ENCODE results near the gene TNS3. TPM values are rescaled to one million over a fixed set of nuclear protein-coding genes. Genes with fewer than 3 reads are reported as not detected.
"Not testable (repeated sequence)": the region's sequence is repeated elsewhere in the genome, so short reads cannot be mapped to it uniquely, and the experiment has no call there.

The TNS3 gene
- total and polyA plus RNA-seq, 4 experiments from 2014 or later, result 0.11 to 3.2 (median 1.3) TPM; not detected in 1

- POLR2A ChIA-PET (ENCODE audit: partially characterized antibody); H3K36me3 ChIP-seq (ENCODE audit: insufficient read depth, low read length); H3K4me3 ChIP-seq (ENCODE audit: low read length in 2 of 2); H3K4me3 Mint-ChIP-seq; H3K4me1 Mint-ChIP-seq; intact Hi-C loops (cut with micrococcal nuclease); H3K27ac Mint-ChIP-seq; DNase-seq; CTCF ChIA-PET (ENCODE audit: partially characterized antibody); H3K27me3 ChIP-seq (ENCODE audit: insufficient read depth, low read length); H3K9me3 ChIP-seq (ENCODE audit: control insufficient read depth in 1 of 2, low read length in 2 of 2); H3K9me3 Mint-ChIP-seq; H3K4me1 ChIP-seq (ENCODE audit: insufficient read depth, low read length); H3K27ac ChIP-seq (ENCODE audit: low read depth, low read length); H3K36me3 Mint-ChIP-seq: not testable (repeated sequence)
- peaks cover 2 to 17% of the 10 kb centered on the region in 2 donors for H3K27me3 Mint-ChIP-seq
Observed at GRCh38 chr7:47586161-47586670, 4.3 kb upstream of the TNS3 start.

- Mint-ChIP-seq H3K9me3 (peaks cover 0 to 5% (median 0%) of the 10 kb centered on the region in 8 donors), H3K36me3 (no peaks in the 10 kb centered on the region), H3K27me3 (peaks cover 8 to 24% of the 10 kb centered on the region in 2 donors), H3K4me3 (no peak overlapping the region), H3K27ac (no peak overlapping the region), H3K4me1 (peaks cover 0 to 4% (median 0%) of the 10 kb centered on the region in 4 donors)
- ChIA-PET CTCF (ENCODE audit: partially characterized antibody) (no interaction called here), POLR2A (ENCODE audit: partially characterized antibody) (no interaction called here)
- intact Hi-C loops (cut with micrococcal nuclease), result no loop called here
- H3K9me3 ChIP-seq (ENCODE audit: control insufficient read depth in 1 of 2, low read length in 2 of 2), result no peaks in the 10 kb centered on the region
- no peaks in the 10 kb centered on the region for H3K4me1 ChIP-seq (ENCODE audit: insufficient read depth, low read length)
- H3K4me3 ChIP-seq (ENCODE audit: low read length in 2 of 2), result no peak overlapping the region
- H3K27ac ChIP-seq (ENCODE audit: low read depth, low read length), result no peak overlapping the region
- no peaks in the 10 kb centered on the region for H3K27me3 ChIP-seq (ENCODE audit: insufficient read depth, low read length)
- H3K36me3 ChIP-seq (ENCODE audit: insufficient read depth, low read length), result no peaks in the 10 kb centered on the region
- no peak for DNase-seq
Observed at GRCh38 chr7:47584536-47584895, 2.6 kb upstream of the TNS3 start.

- no peaks in the 10 kb centered on the region for H3K4me1 ChIP-seq (ENCODE audit: insufficient read depth, low read length)
- DNase-seq, result no peak
- no peak overlapping the region for H3K27ac Mint-ChIP-seq
- H3K27me3 Mint-ChIP-seq, result peaks cover 8 to 24% of the 10 kb centered on the region in 2 donors
- no peaks in the 10 kb centered on the region for H3K27me3 ChIP-seq (ENCODE audit: insufficient read depth, low read length)
- CTCF ChIA-PET (ENCODE audit: partially characterized antibody), result no interaction called here
- H3K4me3 ChIP-seq (ENCODE audit: low read length in 2 of 2), result no peak overlapping the region
- no peak overlapping the region for H3K4me3 Mint-ChIP-seq
- H3K9me3 ChIP-seq (ENCODE audit: control insufficient read depth in 1 of 2, low read length in 2 of 2), result no peaks in the 10 kb centered on the region
- POLR2A ChIA-PET (ENCODE audit: partially characterized antibody), result no interaction called here
- no peaks in the 10 kb centered on the region for H3K36me3 ChIP-seq (ENCODE audit: insufficient read depth, low read length)
- H3K27ac ChIP-seq (ENCODE audit: low read depth, low read length), result no peak overlapping the region
- H3K36me3 Mint-ChIP-seq, result no peaks in the 10 kb centered on the region
- H3K4me1 Mint-ChIP-seq, result peaks cover 0 to 4% (median under 1%) of the 10 kb centered on the region in 4 donors
- intact Hi-C loops (cut with micrococcal nuclease), result no loop called here
- H3K9me3 Mint-ChIP-seq, result peaks cover 0 to 5% (median 0%) of the 10 kb centered on the region in 8 donors
Observed at GRCh38 chr7:47583739-47584535, 2.0 kb upstream of the TNS3 start.

- no peaks in the 10 kb centered on the region for H3K36me3 Mint-ChIP-seq
- H3K27ac ChIP-seq (ENCODE audit: low read depth, low read length), result no peak overlapping the region
- H3K27ac Mint-ChIP-seq, result no peak overlapping the region
- peaks cover 0 to 5% (median 0%) of the 10 kb centered on the region in 8 donors for H3K9me3 Mint-ChIP-seq
- ChIA-PET POLR2A (ENCODE audit: partially characterized antibody) (no interaction called here), CTCF (ENCODE audit: partially characterized antibody) (no interaction called here)
- no peaks in the 10 kb centered on the region for H3K36me3 ChIP-seq (ENCODE audit: insufficient read depth, low read length)
- no peaks in the 10 kb centered on the region for H3K9me3 ChIP-seq (ENCODE audit: control insufficient read depth in 1 of 2, low read length in 2 of 2)
- H3K27me3 ChIP-seq (ENCODE audit: insufficient read depth, low read length), result no peaks in the 10 kb centered on the region
- H3K4me3 Mint-ChIP-seq, result no peak overlapping the region
- no peak for DNase-seq
- peaks cover 8 to 24% of the 10 kb centered on the region in 2 donors for H3K27me3 Mint-ChIP-seq
- intact Hi-C loops (cut with micrococcal nuclease), result no loop called here
- H3K4me1 Mint-ChIP-seq, result peaks cover 0 to 4% (median under 1%) of the 10 kb centered on the region in 4 donors
- no peaks in the 10 kb centered on the region for H3K4me1 ChIP-seq (ENCODE audit: insufficient read depth, low read length)
- no peak overlapping the region for H3K4me3 ChIP-seq (ENCODE audit: low read length in 2 of 2)
Observed at GRCh38 chr7:47582764-47583738, 1.1 kb upstream of the TNS3 start.

- H3K36me3 ChIP-seq (ENCODE audit: insufficient read depth, low read length), result no peaks in the 10 kb centered on the region
- DNase-seq, result no peak
- no peaks in the 10 kb centered on the region for H3K27me3 ChIP-seq (ENCODE audit: insufficient read depth, low read length)
- no peak overlapping the region for H3K27ac Mint-ChIP-seq
- intact Hi-C loops (cut with micrococcal nuclease), result no loop called here
- H3K4me1 Mint-ChIP-seq, result peaks cover 0 to 4% (median under 1%) of the 10 kb centered on the region in 4 donors
- peaks cover 8 to 24% of the 10 kb centered on the region in 2 donors for H3K27me3 Mint-ChIP-seq
- H3K4me3 Mint-ChIP-seq, result no peak overlapping the region
- H3K9me3 ChIP-seq (ENCODE audit: control insufficient read depth in 1 of 2, low read length in 2 of 2), result no peaks in the 10 kb centered on the region
- no peak overlapping the region for H3K4me3 ChIP-seq (ENCODE audit: low read length in 2 of 2)
- H3K27ac ChIP-seq (ENCODE audit: low read depth, low read length), result no peak overlapping the region
- no peaks in the 10 kb centered on the region for H3K4me1 ChIP-seq (ENCODE audit: insufficient read depth, low read length)
- ChIA-PET POLR2A (ENCODE audit: partially characterized antibody) (no interaction called here), CTCF (ENCODE audit: partially characterized antibody) (no interaction called here)
- H3K9me3 Mint-ChIP-seq, result peaks cover 0 to 5% (median 0%) of the 10 kb centered on the region in 8 donors
- no peaks in the 10 kb centered on the region for H3K36me3 Mint-ChIP-seq
Observed at GRCh38 chr7:47581438-47581803, 490 bp downstream of the TNS3 start.

GRCh38 chr7:47580811-47581331, 1.0 kb downstream of the TNS3 start:
- H3K9me3 Mint-ChIP-seq, result peaks cover 0 to 5% (median 0%) of the 10 kb centered on the region in 8 donors
- Histone ChIP-seq H3K36me3 (ENCODE audit: insufficient read depth, low read length) (no peaks in the 10 kb centered on the region), H3K4me3 (ENCODE audit: low read length in 2 of 2) (no peak overlapping the region), H3K27me3 (ENCODE audit: insufficient read depth, low read length) (no peaks in the 10 kb centered on the region), H3K27ac (ENCODE audit: low read depth, low read length) (no peak overlapping the region), H3K9me3 (ENCODE audit: control insufficient read depth in 1 of 2, low read length in 2 of 2) (no peaks in the 10 kb centered on the region), H3K4me1 (ENCODE audit: insufficient read depth, low read length) (no peaks in the 10 kb centered on the region)
- CTCF ChIA-PET (ENCODE audit: partially characterized antibody), result no interaction called here
- intact Hi-C loops (cut with micrococcal nuclease), result no loop called here
- POLR2A ChIA-PET (ENCODE audit: partially characterized antibody), result no interaction called here
- H3K36me3 Mint-ChIP-seq, result no peaks in the 10 kb centered on the region
- H3K27ac Mint-ChIP-seq, result no peak overlapping the region
- peaks cover 8 to 24% of the 10 kb centered on the region in 2 donors for H3K27me3 Mint-ChIP-seq
- H3K4me1 Mint-ChIP-seq, result peaks cover 0 to 4% (median under 1%) of the 10 kb centered on the region in 4 donors
- H3K4me3 Mint-ChIP-seq, result no peak overlapping the region
- DNase-seq, result no peak

GRCh38 chr7:47580175-47580706, 1.7 kb downstream of the TNS3 start:
- no peak overlapping the region for H3K4me3 Mint-ChIP-seq
- H3K27me3 Mint-ChIP-seq, result peaks cover 8 to 24% of the 10 kb centered on the region in 2 donors
- Histone ChIP-seq H3K4me3 (ENCODE audit: low read length in 2 of 2) (no peak overlapping the region), H3K27ac (ENCODE audit: low read depth, low read length) (no peak overlapping the region), H3K9me3 (ENCODE audit: control insufficient read depth in 1 of 2, low read length in 2 of 2) (no peaks in the 10 kb centered on the region), H3K36me3 (ENCODE audit: insufficient read depth, low read length) (no peaks in the 10 kb centered on the region), H3K27me3 (ENCODE audit: insufficient read depth, low read length) (no peaks in the 10 kb centered on the region), H3K4me1 (ENCODE audit: insufficient read depth, low read length) (no peaks in the 10 kb centered on the region)
- peaks cover 0 to 4% (median under 1%) of the 10 kb centered on the region in 4 donors for H3K4me1 Mint-ChIP-seq
- ChIA-PET POLR2A (ENCODE audit: partially characterized antibody) (no interaction called here), CTCF (ENCODE audit: partially characterized antibody) (no interaction called here)
- intact Hi-C loops (cut with micrococcal nuclease), result no loop called here
- no peak overlapping the region for H3K27ac Mint-ChIP-seq
- DNase-seq, result no peak
- no peaks in the 10 kb centered on the region for H3K36me3 Mint-ChIP-seq
- H3K9me3 Mint-ChIP-seq, result peaks cover 0 to 5% (median under 1%) of the 10 kb centered on the region in 8 donors

All from CD4-positive, alpha-beta memory T cell (primary cell).